GM06990 (cell line): ENCODE results near the gene CHEK2.

Source experiments
- DNase-seq: peaks from one replicate; pipeline ENCODE4 v3.0.0-alpha.2; 2011; ENCODE audit not compliant: insufficient read length; ENCODE audit errors: extremely low read depth
- H3K27me3 ChIP-seq: replicated peaks from 2 replicates; pipeline ENCODE4 v1.6.0; 2011; ENCODE audit warnings: low read length; ENCODE audit not compliant: control insufficient read depth, insufficient read depth
- H3K36me3 ChIP-seq: 2 replicates; pipeline ENCODE4 v1.5.1; 2011; ENCODE audit warnings: low read length; ENCODE audit not compliant: control insufficient read depth, insufficient read depth
- H3K4me3 ChIP-seq: replicated peaks from 2 replicates; pipeline ENCODE4 v1.5.1; 2011; ENCODE audit warnings: low read depth, mild to moderate bottlenecking, control low read depth, low read length
- TF ChIP-seq, protein P1 (sequence below): IDR thresholded peaks from 2 replicates; pipeline ENCODE4 v1.5.1; 2011; ENCODE audit warnings: low read length, control low read depth, mild to moderate bottlenecking, inconsistent platforms; ENCODE audit not compliant: insufficient read depth, poor library complexity, severe bottlenecking

Gene CHEK2

DNA sequence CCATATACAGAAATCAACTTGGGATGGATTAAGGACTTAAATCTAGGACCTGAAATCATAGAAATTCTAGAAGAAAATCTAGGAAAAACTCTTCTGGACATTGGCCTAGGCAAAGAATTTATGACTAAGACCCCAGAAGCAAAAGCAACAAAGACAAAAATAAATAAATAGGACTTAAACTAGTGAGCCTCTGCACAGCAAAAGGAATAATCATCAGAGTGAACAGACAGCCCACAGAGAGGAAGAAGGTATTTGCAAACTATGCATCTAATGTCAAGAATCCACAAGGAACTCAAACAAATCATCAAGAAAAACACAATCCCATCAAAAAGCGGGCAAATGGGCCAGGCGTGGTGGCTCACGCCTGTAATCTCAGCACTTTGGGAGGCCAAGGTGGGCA is 94.4 kb downstream of the CHEK2 start:
- Histone ChIP-seq H3K36me3 (no peaks in the 10 kb centered on the region), H3K4me3 (no peak overlapping the region), H3K27me3 (no peaks in the 10 kb centered on the region; the same call in 1 of the 2 replicates)
- TF ChIP-seq, protein P1, sequence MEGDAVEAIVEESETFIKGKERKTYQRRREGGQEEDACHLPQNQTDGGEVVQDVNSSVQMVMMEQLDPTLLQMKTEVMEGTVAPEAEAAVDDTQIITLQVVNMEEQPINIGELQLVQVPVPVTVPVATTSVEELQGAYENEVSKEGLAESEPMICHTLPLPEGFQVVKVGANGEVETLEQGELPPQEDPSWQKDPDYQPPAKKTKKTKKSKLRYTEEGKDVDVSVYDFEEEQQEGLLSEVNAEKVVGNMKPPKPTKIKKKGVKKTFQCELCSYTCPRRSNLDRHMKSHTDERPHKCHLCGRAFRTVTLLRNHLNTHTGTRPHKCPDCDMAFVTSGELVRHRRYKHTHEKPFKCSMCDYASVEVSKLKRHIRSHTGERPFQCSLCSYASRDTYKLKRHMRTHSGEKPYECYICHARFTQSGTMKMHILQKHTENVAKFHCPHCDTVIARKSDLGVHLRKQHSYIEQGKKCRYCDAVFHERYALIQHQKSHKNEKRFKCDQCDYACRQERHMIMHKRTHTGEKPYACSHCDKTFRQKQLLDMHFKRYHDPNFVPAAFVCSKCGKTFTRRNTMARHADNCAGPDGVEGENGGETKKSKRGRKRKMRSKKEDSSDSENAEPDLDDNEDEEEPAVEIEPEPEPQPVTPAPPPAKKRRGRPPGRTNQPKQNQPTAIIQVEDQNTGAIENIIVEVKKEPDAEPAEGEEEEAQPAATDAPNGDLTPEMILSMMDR = no peak
- no peak for DNase-seq

DNA sequence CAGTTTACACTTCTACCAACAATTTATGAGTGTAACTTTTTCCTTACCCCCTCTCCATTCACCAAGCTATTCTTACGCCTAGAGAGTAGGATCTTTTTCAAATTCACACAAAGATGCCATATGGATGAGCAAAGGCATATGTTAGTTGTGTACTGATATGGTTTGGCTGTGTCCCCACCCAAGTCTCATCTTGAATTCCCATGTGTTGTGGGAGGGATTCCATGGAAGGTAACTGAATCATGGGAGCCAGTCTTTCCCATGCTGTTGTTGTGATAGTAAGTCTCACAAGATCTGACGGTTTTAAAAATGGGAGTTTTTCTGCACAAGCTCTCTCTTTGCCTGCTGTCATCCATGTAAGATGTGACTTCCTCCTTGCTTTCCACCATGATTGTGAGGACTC is 102.3 kb downstream of the CHEK2 start:
- no peaks in the 10 kb centered on the region for H3K36me3 ChIP-seq
- no peak for DNase-seq
- no peak overlapping the region for H3K4me3 ChIP-seq
- H3K27me3 ChIP-seq = no peaks in the 10 kb centered on the region
- TF ChIP-seq, protein P1 = no peak
